Activated T-helper 2 cell treated with anti-CD3 and anti-CD28 coated beads, Interferon-gamma antibody, Interleukin-2, Interleukin-4, amounts not matched to agents 10 μg/mL and 5 μg/mL and 100 μg/mL, durations not matched to agents 14 hours and 24 hours and 36 hours (primary cell): ENCODE data around the gene ZMYM1. TPM values are rescaled to one million over a fixed set of nuclear protein-coding genes. Genes with fewer than 3 reads are reported as not detected.

ENCODE experiments used
- DNase-seq: peaks from one replicate; pipeline ENCODE4 v3.0.0; 2021; ENCODE audit warnings: low spot score
- H3K27ac Mint-ChIP-seq: one replicate; pipeline ENCODE4 v1.8.0; 2021; ENCODE audit warnings: mixed read lengths
- H3K27me3 Mint-ChIP-seq: one replicate; pipeline ENCODE4 v1.8.0; 2021; ENCODE audit warnings: low read depth, mixed read lengths
- H3K36me3 Mint-ChIP-seq: one replicate; pipeline ENCODE4 v1.8.0; 2021; ENCODE audit warnings: low read depth, mixed read lengths
- H3K4me1 Mint-ChIP-seq: one replicate; pipeline ENCODE4 v1.8.0; 2021; ENCODE audit warnings: low read depth, mixed read lengths
- H3K4me3 Mint-ChIP-seq: one replicate; pipeline ENCODE4 v1.8.0; 2021; ENCODE audit warnings: low read depth, mild to moderate bottlenecking, moderate library complexity, mixed read lengths
- H3K9me3 Mint-ChIP-seq: one replicate; pipeline ENCODE4 v1.8.0; 2021; ENCODE audit warnings: mixed read lengths
- intact Hi-C: fragments of 100-400 bp; cut with micrococcal nuclease; formaldehyde crosslinking; loops from one replicate; pipeline ENCODE4 v1.15.1; 2023
- total RNA-seq: library from RNA; stranded (reverse); gene quantifications from 2 replicates; pipeline ENCODE4 v1.2.3, GENCODE V29; 2022

ZMYM1 gene
- total RNA-seq: 2.4 and 2.7 TPM in 2 replicates

- peak; percentile 81 for DNase-seq
- peaks cover 14% of the 10 kb centered on the region for H3K9me3 Mint-ChIP-seq
- no peaks in the 10 kb centered on the region for H3K27me3 Mint-ChIP-seq
- H3K36me3 Mint-ChIP-seq: peaks cover 16% of the 10 kb centered on the region
- H3K4me1 Mint-ChIP-seq: peaks cover 32% of the 10 kb centered on the region
- intact Hi-C loops: loop anchor here (1.0 to 5.0 kb wide), 3 partner anchors 48 to 103 kb away; partner anchors contain the start of gene ZMYM6
- peak within 1 kb of the TSS; percentile 99 for H3K27ac Mint-ChIP-seq
- H3K4me3 Mint-ChIP-seq: peak within 1 kb of the TSS; percentile 91
Measured at GRCh38 chr1:35079003-35079930, at the start of gene ZMYM1. ZMYM1 (plus strand) TSS chr1:35079385; CDS start chr1:35093988, 14,603 bp downstream.

GRCh38 chr1:35029761-35030160 lies 49.4 kb upstream of the ZMYM1 start:
- H3K9me3 Mint-ChIP-seq: peaks cover 18% of the 10 kb centered on the region
- no peak overlapping the region for H3K27ac Mint-ChIP-seq
- intact Hi-C loops: loop anchor here (2.0 to 10.0 kb wide), 4 partner anchors 42 to 235 kb away; partner anchors contain the start of genes SFPQ, TMEM35B and ZMYM4
- H3K4me3 Mint-ChIP-seq: peak overlapping the region; percentile 90
- DNase-seq: no peak
- H3K27me3 Mint-ChIP-seq: no peaks in the 10 kb centered on the region
- peaks cover 26% of the 10 kb centered on the region for H3K4me1 Mint-ChIP-seq
- peaks cover 29% of the 10 kb centered on the region for H3K36me3 Mint-ChIP-seq

- Mint-ChIP-seq H3K4me3 (peak overlapping the region; percentile 90), H3K4me1 (peaks cover 26% of the 10 kb centered on the region), H3K27me3 (no peaks in the 10 kb centered on the region), H3K36me3 (peaks cover 28% of the 10 kb centered on the region), H3K27ac (peak overlapping the region; percentile 89), H3K9me3 (peaks cover 18% of the 10 kb centered on the region)
- DNase-seq: no peak
- intact Hi-C loops: loop anchor here (2.0 to 10.0 kb wide), 4 partner anchors 43 to 234 kb away; partner anchors contain the start of genes SFPQ, TMEM35B and ZMYM4
Measured at GRCh38 chr1:35030338-35030737, 48.8 kb upstream of the ZMYM1 start.

- Mint-ChIP-seq H3K27me3 (peaks cover 1% of the 10 kb centered on the region), H3K4me1 (peaks cover 23% of the 10 kb centered on the region), H3K27ac (peak overlapping the region; percentile 89), H3K9me3 (peaks cover 18% of the 10 kb centered on the region), H3K36me3 (peaks cover 23% of the 10 kb centered on the region), H3K4me3 (peak overlapping the region; percentile 90)
- intact Hi-C loops: loop anchor here (1.0 to 10.0 kb wide), 5 partner anchors 44 to 234 kb away; partner anchors contain the start of genes SFPQ, TMEM35B, ZMYM1 and ZMYM4
- peak; percentile 21 for DNase-seq
Measured at GRCh38 chr1:35030756-35031446, 48.3 kb upstream of the ZMYM1 start.

- peaks cover 11% of the 10 kb centered on the region for H3K36me3 Mint-ChIP-seq
- H3K27ac Mint-ChIP-seq: no peak overlapping the region
- peak overlapping the region; percentile 31 for H3K4me3 Mint-ChIP-seq
- H3K4me1 Mint-ChIP-seq: peaks cover 15% of the 10 kb centered on the region
- peaks cover 18% of the 10 kb centered on the region for H3K9me3 Mint-ChIP-seq
- no peak for DNase-seq
- intact Hi-C loops: loop anchor here (1.0 to 10.0 kb wide), 4 partner anchors 45 to 232 kb away; partner anchors contain the start of genes SMIM12, TMEM35B and ZMYM4
- peaks cover 1% of the 10 kb centered on the region for H3K27me3 Mint-ChIP-seq
Measured at GRCh38 chr1:35032384-35032739, 46.8 kb upstream of the ZMYM1 start.

DNA sequence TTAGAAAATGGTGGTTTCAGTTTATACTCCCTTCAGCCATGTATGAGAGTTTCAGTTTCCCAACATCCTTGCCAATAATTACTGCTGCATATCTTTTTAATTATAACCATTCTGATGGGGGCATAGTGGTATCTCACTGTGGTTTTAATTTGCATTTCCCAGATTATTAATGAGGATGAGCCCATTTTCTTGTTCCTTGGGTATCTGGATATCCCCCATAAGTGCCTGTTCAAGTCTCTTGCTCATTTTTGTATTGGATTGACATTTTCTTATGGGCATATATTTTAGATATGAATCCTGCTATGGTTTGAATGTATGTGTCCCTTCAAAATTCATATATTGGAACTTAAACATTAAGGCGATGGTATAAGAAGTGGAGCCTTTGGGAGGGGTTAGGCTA lies 45.8 kb upstream of the ZMYM1 start:
- intact Hi-C loops: loop anchor here (5.0 to 10.0 kb wide), 3 partner anchors 46 to 231 kb away; partner anchors contain the start of genes TMEM35B and ZMYM4
- DNase-seq: no peak
- Mint-ChIP-seq H3K27ac (no peak overlapping the region), H3K4me3 (no peak overlapping the region), H3K36me3 (peaks cover 7% of the 10 kb centered on the region), H3K27me3 (peaks cover 1% of the 10 kb centered on the region), H3K4me1 (peaks cover 16% of the 10 kb centered on the region), H3K9me3 (peaks cover 18% of the 10 kb centered on the region)

- H3K36me3 Mint-ChIP-seq: peaks cover 3% of the 10 kb centered on the region
- DNase-seq: no peak
- H3K27me3 Mint-ChIP-seq: peaks cover 1% of the 10 kb centered on the region
- peaks cover 4% of the 10 kb centered on the region for H3K4me1 Mint-ChIP-seq
- intact Hi-C loops: loop anchor here (10.0 kb wide), 1 partner anchor 228 kb away; the partner anchor contains the start of gene ZMYM4
- H3K27ac Mint-ChIP-seq: no peak overlapping the region
- H3K4me3 Mint-ChIP-seq: no peak overlapping the region
- peaks cover 18% of the 10 kb centered on the region for H3K9me3 Mint-ChIP-seq
Measured at GRCh38 chr1:35036621-35037020, 42.6 kb upstream of the ZMYM1 start.

DNA sequence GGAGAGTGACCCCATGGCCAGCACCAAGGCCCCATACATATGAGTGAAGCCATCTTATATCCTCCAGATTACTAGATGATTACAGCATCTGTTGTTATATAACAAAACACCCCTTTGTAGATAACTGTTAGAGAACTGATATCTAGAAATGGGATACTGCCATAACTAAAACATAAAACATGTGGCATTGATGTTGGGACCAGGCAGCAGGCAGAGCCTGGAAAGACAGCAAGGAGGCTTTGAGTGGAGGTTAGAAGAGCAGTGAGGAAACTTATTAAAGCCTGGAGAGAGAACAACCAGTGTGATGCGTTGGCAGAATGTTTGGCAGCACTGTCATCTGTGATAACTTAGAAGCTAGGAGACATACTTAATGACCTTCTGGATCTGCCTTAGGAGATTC lies 42.0 kb upstream of the ZMYM1 start:
- no peak overlapping the region for H3K27ac Mint-ChIP-seq
- DNase-seq: no peak
- peaks cover 4% of the 10 kb centered on the region for H3K4me1 Mint-ChIP-seq
- intact Hi-C loops: loop anchor here (10.0 kb wide), 1 partner anchor 228 kb away; the partner anchor contains the start of gene ZMYM4
- H3K9me3 Mint-ChIP-seq: peaks cover 18% of the 10 kb centered on the region
- H3K36me3 Mint-ChIP-seq: peaks cover 3% of the 10 kb centered on the region
- peaks cover 3% of the 10 kb centered on the region for H3K27me3 Mint-ChIP-seq
- H3K4me3 Mint-ChIP-seq: no peak overlapping the region

DNA sequence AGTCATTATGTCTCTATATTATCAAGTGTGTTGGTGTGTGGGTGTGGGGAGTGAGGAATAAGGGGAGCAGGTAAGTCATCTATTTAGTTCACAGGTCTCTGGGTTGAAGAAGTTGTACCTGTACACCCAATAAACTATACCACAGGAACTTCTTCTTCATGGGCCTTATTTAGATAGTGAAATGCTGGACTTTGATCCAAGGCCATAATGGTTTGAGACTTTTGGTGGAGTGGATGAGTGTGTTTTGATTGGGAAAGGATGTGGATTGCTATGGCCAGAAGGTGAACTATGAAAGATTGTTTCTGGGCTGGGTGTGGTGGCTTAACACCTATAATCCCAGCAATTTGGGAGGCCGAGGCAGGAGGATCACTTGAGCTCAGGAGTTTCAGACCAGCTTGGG lies 40.5 kb upstream of the ZMYM1 start:
- DNase-seq: no peak
- Mint-ChIP-seq H3K36me3 (no peaks in the 10 kb centered on the region), H3K27me3 (peaks cover 3% of the 10 kb centered on the region), H3K4me3 (no peak overlapping the region), H3K4me1 (peaks cover 4% of the 10 kb centered on the region), H3K9me3 (peaks cover 5% of the 10 kb centered on the region), H3K27ac (no peak overlapping the region)
- intact Hi-C loops: loop anchor here (10.0 kb wide), 1 partner anchor 226 kb away; the partner anchor contains the start of gene ZMYM4

DNA sequence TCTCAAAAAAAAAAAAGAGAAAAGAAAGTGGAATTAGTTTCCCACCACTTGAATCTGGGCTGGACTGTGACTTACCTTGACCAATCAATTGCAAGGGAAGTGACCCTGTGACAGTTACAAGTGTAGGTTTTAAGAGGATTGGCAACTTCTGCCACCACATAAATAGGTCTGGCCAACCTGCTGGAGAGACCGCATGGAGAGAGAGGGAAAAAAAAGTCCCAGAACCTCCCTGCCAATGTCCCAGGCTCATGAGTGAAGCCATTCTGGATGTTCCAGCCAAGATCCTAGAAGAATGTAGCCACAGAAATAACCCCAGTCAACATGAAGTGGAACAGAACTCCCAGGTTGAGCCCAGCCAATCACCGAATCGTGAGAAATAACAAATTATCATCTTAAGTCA lies 35.7 kb upstream of the ZMYM1 start:
- no peak for DNase-seq
- Mint-ChIP-seq H3K36me3 (no peaks in the 10 kb centered on the region), H3K4me1 (no peaks in the 10 kb centered on the region), H3K4me3 (no peak overlapping the region), H3K27me3 (peaks cover 1% of the 10 kb centered on the region), H3K27ac (no peak overlapping the region), H3K9me3 (no peaks in the 10 kb centered on the region)
- intact Hi-C loops: no loop called here

- intact Hi-C loops: no loop called here
- Mint-ChIP-seq H3K4me1 (no peaks in the 10 kb centered on the region), H3K27ac (no peak overlapping the region), H3K36me3 (no peaks in the 10 kb centered on the region), H3K9me3 (no peaks in the 10 kb centered on the region), H3K27me3 (peaks cover 1% of the 10 kb centered on the region), H3K4me3 (no peak overlapping the region)
- DNase-seq: no peak
Measured at GRCh38 chr1:35044431-35044830, 34.8 kb upstream of the ZMYM1 start.

GRCh38 chr1:35046730-35047129 lies 32.5 kb upstream of the ZMYM1 start:
- H3K4me1 Mint-ChIP-seq: no peaks in the 10 kb centered on the region

More at GRCh38 chr1:35046730-35047129, 32.5 kb upstream of the ZMYM1 start:
- Mint-ChIP-seq H3K36me3 (no peaks in the 10 kb centered on the region), H3K4me3 (no peak overlapping the region), H3K27me3 (peaks cover 4% of the 10 kb centered on the region), H3K27ac (no peak overlapping the region), H3K9me3 (no peaks in the 10 kb centered on the region)
- intact Hi-C loops: no loop called here
- DNase-seq: no peak
